HT-29 (cell line): Measurements from ENCODE around the gene CD1D. TPM values are rescaled to one million over a fixed set of nuclear protein-coding genes. Genes with fewer than 3 reads are reported as not detected.

Experiments used
- total RNA-seq: library from RNA; depleted of rRNA; stranded (reverse); fragments of >200 nt; shearing (Covaris generic); gene quantifications from 2 replicates; pipeline ENCODE4 v1.2.3, GENCODE V29; 2014; rRNA removed

Gene CD1D
- total RNA-seq, 1 experiment from 2014 or later: not detected

Other genes starting within 250 kb of the CD1D start
- 6.8 and 7.3 TPM in 2 replicates for gene KIRREL1, start 187.2 kb upstream of the CD1D start, total RNA-seq
- not detected in 2 replicates for gene CD1A, start 73.5 kb downstream of the CD1D start, total RNA-seq
- not detected in 2 replicates for gene CD1C, start 109.0 kb downstream of the CD1D start, total RNA-seq
- gene CD1B, start 150.6 kb downstream of the CD1D start, total RNA-seq: not detected in 2 replicates
- gene CD1E, start 173.0 kb downstream of the CD1D start, total RNA-seq: not detected in 2 replicates
- gene OR10T2, start 218.6 kb downstream of the CD1D start, total RNA-seq: not detected in 2 replicates
- gene OR10K2, start 245.3 kb downstream of the CD1D start, total RNA-seq: not detected in 2 replicates